ENCODE data around the gene CA10. TPM values are rescaled to one million over a fixed set of nuclear protein-coding genes. Genes with fewer than 3 reads are reported as not detected.
A peak's percentile ranks its signal among the peaks of the same experiment; 100 is the strongest.

Gene CA10
- total RNA-seq, 2 experiments from 2014 or later, result not detected

DNA sequence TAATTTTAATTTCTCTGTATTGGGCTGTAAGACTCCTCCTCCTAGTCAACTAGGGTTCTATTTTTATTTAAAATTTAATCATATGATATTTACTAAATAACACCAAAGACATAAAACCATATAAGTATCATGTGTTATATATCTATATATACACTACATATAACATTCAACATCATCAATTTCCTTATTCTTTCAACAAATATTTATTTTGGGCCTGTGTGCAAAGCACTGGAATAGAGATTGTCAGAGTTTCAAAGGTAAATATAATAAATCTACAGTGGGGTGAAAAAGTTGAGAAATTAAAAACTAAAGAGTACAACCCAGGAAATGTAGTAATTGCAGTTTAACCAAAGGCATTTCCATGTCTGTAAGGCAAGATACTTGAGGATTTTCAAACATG is 364.0 kb downstream of the CA10 start:
- no peak for DNase-seq
- Mint-ChIP-seq H3K9me3 (no peaks in the 10 kb centered on the region), H3K27ac (no peak overlapping the region), H3K4me1 (ENCODE audit: low read depth) (no peaks in the 10 kb centered on the region), H3K4me3 (no peak overlapping the region), H3K36me3 (ENCODE audit: low read depth) (no peaks in the 10 kb centered on the region), H3K27me3 (ENCODE audit: low read depth) (peaks cover 16% of the 10 kb centered on the region)
- CTCF ChIA-PET, result interaction anchor here (0.8 kb wide), 1 partner anchor 256 kb away, joined by 4 read pairs; no protein-coding TSS in a partner anchor
- intact Hi-C loops (cut with micrococcal nuclease), result no loop called here

DNA sequence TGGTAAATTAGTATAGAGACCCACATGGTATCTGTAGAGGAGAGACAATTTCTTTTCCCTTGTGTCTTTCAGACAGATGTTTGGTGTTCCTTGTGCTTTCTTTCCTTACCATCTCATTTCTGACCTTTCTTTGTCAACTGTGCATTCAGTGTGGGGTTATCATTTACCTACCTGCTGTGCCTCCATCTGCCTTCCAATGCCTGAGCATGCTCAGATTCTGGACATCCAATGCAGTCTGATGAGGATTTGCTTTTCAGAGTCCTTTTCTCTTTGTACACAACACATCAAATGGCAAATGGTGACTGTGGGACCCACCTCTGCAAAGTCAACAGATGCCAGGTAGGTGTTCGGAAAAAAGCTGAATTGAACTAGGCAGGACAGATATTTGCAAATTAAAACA is 364.8 kb downstream of the CA10 start:
- Mint-ChIP-seq H3K9me3 (no peaks in the 10 kb centered on the region), H3K36me3 (ENCODE audit: low read depth) (no peaks in the 10 kb centered on the region), H3K27me3 (ENCODE audit: low read depth) (peaks cover 20% of the 10 kb centered on the region), H3K27ac (no peak overlapping the region), H3K4me3 (no peak overlapping the region), H3K4me1 (ENCODE audit: low read depth) (no peaks in the 10 kb centered on the region)
- CTCF ChIA-PET, result no interaction called here
- no peak for DNase-seq
- intact Hi-C loops (cut with micrococcal nuclease), result no loop called here

DNA sequence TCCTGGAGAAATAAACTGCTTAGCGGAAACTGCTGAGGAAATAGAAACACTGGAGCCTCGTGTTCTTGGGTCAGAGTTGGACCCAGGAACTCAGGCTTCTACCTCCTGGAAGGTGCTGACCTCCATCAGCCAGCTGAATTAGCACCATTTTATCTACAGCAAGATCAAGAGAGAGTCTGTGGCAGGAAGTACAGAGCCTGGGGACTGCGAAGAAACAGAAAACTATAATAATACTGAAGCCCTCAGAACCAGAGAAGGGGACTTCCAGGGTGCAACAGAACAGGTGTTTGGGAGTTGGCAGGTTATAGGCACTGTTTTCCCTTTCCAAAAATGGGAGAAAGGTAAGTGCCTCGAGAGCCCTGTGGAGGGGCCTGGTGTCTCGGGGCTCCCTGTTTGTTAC is 379.7 kb downstream of the CA10 start:
- intact Hi-C loops (cut with micrococcal nuclease), result no loop called here
- H3K27ac Mint-ChIP-seq, result no peak overlapping the region
- H3K36me3 Mint-ChIP-seq (ENCODE audit: low read depth), result no peaks in the 10 kb centered on the region
- no peak for DNase-seq
- peaks cover 2% of the 10 kb centered on the region for H3K27me3 Mint-ChIP-seq (ENCODE audit: low read depth)
- CTCF ChIA-PET, result interaction anchor here (1.1 kb wide), 1 partner anchor 45 kb away, joined by 3 read pairs; no protein-coding TSS in a partner anchor
- H3K9me3 Mint-ChIP-seq, result no peaks in the 10 kb centered on the region
- H3K4me1 Mint-ChIP-seq (ENCODE audit: low read depth), result no peaks in the 10 kb centered on the region
- no peak overlapping the region for H3K4me3 Mint-ChIP-seq

DNA sequence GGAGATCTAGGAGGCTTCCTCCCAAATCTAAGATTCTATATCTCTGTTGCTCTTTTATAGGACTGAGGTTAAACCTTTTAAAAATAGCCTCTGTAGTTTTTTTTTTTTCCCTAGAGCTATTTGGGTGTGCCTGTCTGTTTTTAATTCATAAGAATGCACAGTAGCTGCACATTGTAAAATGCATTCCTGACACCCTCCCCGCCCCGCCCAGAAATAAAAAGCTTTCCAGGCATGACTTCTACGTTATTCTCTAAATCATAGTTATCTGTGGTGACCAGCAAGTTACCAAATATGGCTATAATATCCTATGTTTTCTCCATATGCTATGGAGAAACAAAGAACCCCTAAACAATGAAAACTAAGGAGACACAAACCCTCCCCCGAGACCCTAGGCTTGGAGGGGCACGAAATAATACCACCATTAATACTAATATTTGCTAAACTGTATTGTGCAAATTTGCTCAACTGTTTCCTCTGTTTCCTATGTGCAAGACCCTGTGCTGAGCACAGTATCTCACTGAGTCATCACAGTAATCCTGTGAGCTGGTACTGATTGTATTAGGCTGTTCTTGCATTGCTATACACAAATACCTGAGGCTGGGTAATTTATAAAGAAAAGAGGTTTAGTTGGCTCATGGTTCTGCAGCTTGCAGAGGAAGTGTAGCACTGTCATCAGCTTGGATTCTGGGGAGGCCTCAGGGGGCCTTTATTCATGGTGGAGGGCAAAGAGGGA is 388.3 kb downstream of the CA10 start:
- intact Hi-C loops (cut with micrococcal nuclease), result no loop called here
- CTCF ChIA-PET, result no interaction called here
- no peak overlapping the region for H3K4me3 Mint-ChIP-seq

DNA sequence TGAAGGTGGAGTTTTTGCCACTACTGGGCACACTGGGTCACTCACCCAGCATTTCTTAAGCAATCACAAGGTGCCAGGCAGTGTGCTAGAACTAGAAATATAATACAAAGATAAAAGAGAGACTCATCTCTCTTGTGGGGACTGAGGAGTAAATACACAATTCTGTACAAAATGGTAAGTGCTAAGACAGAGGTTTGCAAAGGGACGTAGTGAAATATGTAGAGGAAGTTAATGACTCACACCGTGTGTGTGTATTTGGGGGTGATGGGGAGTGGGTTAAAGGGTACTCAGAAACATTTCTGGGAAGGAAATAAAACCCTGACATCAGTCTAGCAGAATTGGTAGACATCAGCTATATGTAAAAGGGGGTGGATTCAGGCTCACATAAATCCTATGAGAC is 389.3 kb downstream of the CA10 start:
- Mint-ChIP-seq H3K36me3 (ENCODE audit: low read depth) (no peaks in the 10 kb centered on the region), H3K4me3 (no peak overlapping the region), H3K4me1 (ENCODE audit: low read depth) (no peaks in the 10 kb centered on the region), H3K9me3 (no peaks in the 10 kb centered on the region), H3K27me3 (ENCODE audit: low read depth) (peaks cover 13% of the 10 kb centered on the region), H3K27ac (no peak overlapping the region)
- intact Hi-C loops (cut with micrococcal nuclease), result no loop called here
- DNase-seq, result no peak
- CTCF ChIA-PET, result no interaction called here

More for the DNA sequence above, 388.3 kb downstream of the CA10 start:
- no peak for DNase-seq
- Mint-ChIP-seq H3K9me3 (no peaks in the 10 kb centered on the region), H3K27me3 (ENCODE audit: low read depth) (peaks cover 12% of the 10 kb centered on the region), H3K4me1 (ENCODE audit: low read depth) (no peaks in the 10 kb centered on the region), H3K36me3 (ENCODE audit: low read depth) (no peaks in the 10 kb centered on the region), H3K27ac (no peak overlapping the region)

DNA sequence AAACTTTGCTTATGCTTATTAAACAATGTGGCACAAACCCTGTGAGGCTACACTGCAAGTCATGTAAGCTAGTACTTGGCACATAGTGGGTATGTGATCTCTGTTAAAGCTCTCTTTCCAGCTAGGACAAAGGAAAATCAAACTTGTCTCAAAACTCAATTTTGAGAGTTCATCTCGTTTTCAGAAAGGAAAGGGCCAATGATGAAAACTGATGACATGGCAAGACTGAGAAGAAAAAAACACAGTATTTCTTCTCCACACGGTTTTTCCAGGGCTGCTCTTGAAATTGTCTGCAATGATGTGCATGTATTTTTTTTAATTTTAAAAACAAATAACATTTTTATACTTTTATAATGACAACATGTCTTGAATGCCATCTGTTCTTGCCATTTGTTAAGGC is 389.8 kb downstream of the CA10 start:
- no peak for DNase-seq
- Mint-ChIP-seq H3K36me3 (ENCODE audit: low read depth) (no peaks in the 10 kb centered on the region), H3K9me3 (no peaks in the 10 kb centered on the region), H3K4me3 (no peak overlapping the region), H3K4me1 (ENCODE audit: low read depth) (no peaks in the 10 kb centered on the region), H3K27me3 (ENCODE audit: low read depth) (peaks cover 15% of the 10 kb centered on the region), H3K27ac (no peak overlapping the region)
- intact Hi-C loops (cut with micrococcal nuclease), result no loop called here
- CTCF ChIA-PET, result no interaction called here

DNA sequence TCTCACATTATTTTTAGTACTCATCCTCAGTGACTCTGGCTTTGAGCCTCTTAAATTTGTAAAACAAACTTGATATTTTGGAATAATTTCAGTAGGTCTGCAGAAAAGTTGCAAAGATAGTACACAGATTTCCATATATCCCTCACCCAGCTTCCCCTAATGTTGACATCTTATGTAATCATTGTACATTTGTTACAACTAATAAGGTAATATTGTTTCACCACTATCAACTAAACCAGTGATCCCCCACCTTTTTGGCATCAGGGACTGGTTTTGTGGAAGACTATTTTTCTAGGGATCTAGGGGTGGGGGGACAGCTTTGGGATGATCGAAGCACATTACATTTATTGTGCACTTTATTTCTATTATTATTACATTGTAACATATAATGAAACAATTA is 391.2 kb downstream of the CA10 start:
- Mint-ChIP-seq H3K9me3 (no peaks in the 10 kb centered on the region), H3K4me3 (no peak overlapping the region), H3K27me3 (ENCODE audit: low read depth) (peaks cover 18% of the 10 kb centered on the region), H3K4me1 (ENCODE audit: low read depth) (no peaks in the 10 kb centered on the region), H3K36me3 (ENCODE audit: low read depth) (no peaks in the 10 kb centered on the region), H3K27ac (no peak overlapping the region)
- DNase-seq, result no peak
- intact Hi-C loops (cut with micrococcal nuclease), result no loop called here
- CTCF ChIA-PET, result interaction anchor here (1.9 to 4.0 kb wide), 2 partner anchors 8 to 338 kb away, joined by 6 to 43 read pairs; no protein-coding TSS in a partner anchor

GRCh38 chr17:51765282-51766135 is 393.0 kb downstream of the CA10 start:
- no peak for DNase-seq
- Mint-ChIP-seq H3K4me3 (no peak overlapping the region), H3K9me3 (no peaks in the 10 kb centered on the region), H3K4me1 (ENCODE audit: low read depth) (no peaks in the 10 kb centered on the region), H3K27me3 (ENCODE audit: low read depth) (peaks cover 21% of the 10 kb centered on the region), H3K27ac (no peak overlapping the region), H3K36me3 (ENCODE audit: low read depth) (no peaks in the 10 kb centered on the region)
- CTCF ChIA-PET, result interaction anchor here (0.6 to 4.0 kb wide), 9 partner anchors 9 to 340 kb away, joined by 3 to 43 read pairs (median 4); no protein-coding TSS in a partner anchor
- intact Hi-C loops (cut with micrococcal nuclease), result no loop called here

- H3K27ac Mint-ChIP-seq, result no peak overlapping the region
- CTCF ChIA-PET, result interaction anchor here (0.6 to 4.0 kb wide), 15 partner anchors 8 to 393 kb away, joined by 3 to 43 read pairs (median 4); no protein-coding TSS in a partner anchor
- intact Hi-C loops (cut with micrococcal nuclease), result loop anchor here (1.0 kb wide), 2 partner anchors 342 to 393 kb away; no protein-coding TSS in a partner anchor
These were observed 394.0 kb downstream of the CA10 start for GRCh38 chr17:51764387-51764971.

GRCh38 chr17:51763058-51763457 is 395.5 kb downstream of the CA10 start:
- H3K27ac Mint-ChIP-seq, result no peak overlapping the region
- H3K4me3 Mint-ChIP-seq, result no peak overlapping the region
- intact Hi-C loops (cut with micrococcal nuclease), result no loop called here
- DNase-seq, result no peak
- no peaks in the 10 kb centered on the region for H3K36me3 Mint-ChIP-seq (ENCODE audit: low read depth)
- no peaks in the 10 kb centered on the region for H3K4me1 Mint-ChIP-seq (ENCODE audit: low read depth)
- H3K27me3 Mint-ChIP-seq (ENCODE audit: low read depth), result peaks cover 20% of the 10 kb centered on the region
- CTCF ChIA-PET, result no interaction called here
- H3K9me3 Mint-ChIP-seq, result no peaks in the 10 kb centered on the region

More at GRCh38 chr17:51764387-51764971, 394.0 kb downstream of the CA10 start:
- H3K4me1 Mint-ChIP-seq (ENCODE audit: low read depth), result no peaks in the 10 kb centered on the region
- H3K9me3 Mint-ChIP-seq, result no peaks in the 10 kb centered on the region
- H3K27me3 Mint-ChIP-seq (ENCODE audit: low read depth), result peaks cover 22% of the 10 kb centered on the region
- no peaks in the 10 kb centered on the region for H3K36me3 Mint-ChIP-seq (ENCODE audit: low read depth)
- DNase-seq, result peak; percentile 68
- no peak overlapping the region for H3K4me3 Mint-ChIP-seq

DNA sequence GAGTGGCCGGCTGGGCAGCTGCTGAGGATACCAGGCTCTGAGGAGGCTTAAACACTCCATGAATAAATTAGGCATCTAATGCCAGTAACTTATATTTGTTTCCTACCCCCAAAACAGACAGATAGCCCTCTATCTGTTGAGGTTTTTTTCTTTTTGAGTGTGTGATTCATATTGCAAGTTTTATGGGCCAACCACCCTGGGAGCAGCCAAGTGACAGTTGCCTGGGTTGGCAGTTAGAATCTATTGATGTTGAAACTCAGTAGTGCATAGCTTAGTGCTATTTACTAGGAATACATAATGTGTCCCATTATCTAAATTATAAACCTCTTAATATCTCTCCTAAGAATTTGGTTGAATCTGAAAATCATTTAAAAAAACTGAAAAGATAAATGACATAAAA is 397.4 kb downstream of the CA10 start:
- no peak for DNase-seq
- no peaks in the 10 kb centered on the region for H3K9me3 Mint-ChIP-seq
- no peak overlapping the region for H3K27ac Mint-ChIP-seq
- H3K4me1 Mint-ChIP-seq (ENCODE audit: low read depth), result no peaks in the 10 kb centered on the region
- intact Hi-C loops (cut with micrococcal nuclease), result no loop called here
- no peaks in the 10 kb centered on the region for H3K36me3 Mint-ChIP-seq (ENCODE audit: low read depth)
- H3K4me3 Mint-ChIP-seq, result no peak overlapping the region
- H3K27me3 Mint-ChIP-seq (ENCODE audit: low read depth), result peaks cover 18% of the 10 kb centered on the region
- CTCF ChIA-PET, result no interaction called here

GRCh38 chr17:51759260-51759659 is 399.3 kb downstream of the CA10 start:
- CTCF ChIA-PET, result no interaction called here
- Mint-ChIP-seq H3K9me3 (no peaks in the 10 kb centered on the region), H3K4me3 (no peak overlapping the region), H3K27me3 (ENCODE audit: low read depth) (peaks cover 9% of the 10 kb centered on the region), H3K4me1 (ENCODE audit: low read depth) (no peaks in the 10 kb centered on the region), H3K36me3 (ENCODE audit: low read depth) (no peaks in the 10 kb centered on the region), H3K27ac (no peak overlapping the region)
- intact Hi-C loops (cut with micrococcal nuclease), result no loop called here
- DNase-seq, result no peak

Data from activated naive CD4-positive, alpha-beta T cell treated with anti-CD3 and anti-CD28 coated beads for 36 hours (primary cell).